ENCODE results near the gene SLC35G1.

SLC35G1 gene

GRCh38 chr10:93856349-93857145 is 37.2 kb upstream of the SLC35G1 start:
- TF ChIP-seq, protein P1, sequence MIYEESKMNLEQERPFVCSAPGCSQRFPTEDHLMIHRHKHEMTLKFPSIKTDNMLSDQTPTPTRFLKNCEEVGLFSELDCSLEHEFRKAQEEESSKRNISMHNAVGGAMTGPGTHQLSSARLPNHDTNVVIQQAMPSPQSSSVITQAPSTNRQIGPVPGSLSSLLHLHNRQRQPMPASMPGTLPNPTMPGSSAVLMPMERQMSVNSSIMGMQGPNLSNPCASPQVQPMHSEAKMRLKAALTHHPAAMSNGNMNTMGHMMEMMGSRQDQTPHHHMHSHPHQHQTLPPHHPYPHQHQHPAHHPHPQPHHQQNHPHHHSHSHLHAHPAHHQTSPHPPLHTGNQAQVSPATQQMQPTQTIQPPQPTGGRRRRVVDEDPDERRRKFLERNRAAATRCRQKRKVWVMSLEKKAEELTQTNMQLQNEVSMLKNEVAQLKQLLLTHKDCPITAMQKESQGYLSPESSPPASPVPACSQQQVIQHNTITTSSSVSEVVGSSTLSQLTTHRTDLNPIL (CRISPR knock-in tag; IDR thresholded peaks at IDR 0.05; ENCODE audit: low read depth) = no peak
- TF ChIP-seq ESRRG (CRISPR knock-in tag; IDR thresholded peaks at IDR 0.05) = no peak
- TF ChIP-seq OSR1 (CRISPR knock-in tag; IDR thresholded peaks at IDR 0.05) = no peak
- no peak for TF ChIP-seq BACH2 (CRISPR knock-in tag; IDR thresholded peaks at IDR 0.05; ENCODE audit: borderline replicate concordance)
- no peak for TF ChIP-seq GLIS3 (CRISPR knock-in tag; IDR thresholded peaks at IDR 0.05)
- TF ChIP-seq ISL1 (CRISPR knock-in tag; IDR thresholded peaks at IDR 0.05) = no peak
- TF ChIP-seq TOX (CRISPR knock-in tag; IDR thresholded peaks at IDR 0.05; ENCODE audit: borderline replicate concordance) = no peak
- TF ChIP-seq ZNF70 (CRISPR knock-in tag; IDR thresholded peaks at IDR 0.05) = no peak
- TF ChIP-seq TCF4 (CRISPR knock-in tag; IDR thresholded peaks at IDR 0.05; ENCODE audit: borderline replicate concordance) = no peak
- ATAC-seq = no peak

GRCh38 chr10:93859049-93859655 is 34.6 kb upstream of the SLC35G1 start:
- ATAC-seq = peak; percentile 68
- TF ChIP-seq RARB (CRISPR knock-in tag; IDR thresholded peaks at IDR 0.05) (no peak), ISL1 (CRISPR knock-in tag; IDR thresholded peaks at IDR 0.05) (no peak), PPARA (CRISPR knock-in tag; IDR thresholded peaks at IDR 0.05; ENCODE audit: borderline replicate concordance) (no peak), CSRNP3 (CRISPR knock-in tag; IDR thresholded peaks at IDR 0.05) (no peak), TOX (CRISPR knock-in tag; IDR thresholded peaks at IDR 0.05; ENCODE audit: borderline replicate concordance) (no peak), ZNF565 (CRISPR knock-in tag; conservative IDR thresholded peaks at IDR 0.05; ENCODE audit: low read depth) (no peak), ZFP3 (CRISPR knock-in tag; IDR thresholded peaks at IDR 0.05) (no peak), ESRRG (CRISPR knock-in tag; IDR thresholded peaks at IDR 0.05) (no peak), TCF4 (CRISPR knock-in tag; IDR thresholded peaks at IDR 0.05; ENCODE audit: borderline replicate concordance) (no peak)
- TF ChIP-seq, protein P2, sequence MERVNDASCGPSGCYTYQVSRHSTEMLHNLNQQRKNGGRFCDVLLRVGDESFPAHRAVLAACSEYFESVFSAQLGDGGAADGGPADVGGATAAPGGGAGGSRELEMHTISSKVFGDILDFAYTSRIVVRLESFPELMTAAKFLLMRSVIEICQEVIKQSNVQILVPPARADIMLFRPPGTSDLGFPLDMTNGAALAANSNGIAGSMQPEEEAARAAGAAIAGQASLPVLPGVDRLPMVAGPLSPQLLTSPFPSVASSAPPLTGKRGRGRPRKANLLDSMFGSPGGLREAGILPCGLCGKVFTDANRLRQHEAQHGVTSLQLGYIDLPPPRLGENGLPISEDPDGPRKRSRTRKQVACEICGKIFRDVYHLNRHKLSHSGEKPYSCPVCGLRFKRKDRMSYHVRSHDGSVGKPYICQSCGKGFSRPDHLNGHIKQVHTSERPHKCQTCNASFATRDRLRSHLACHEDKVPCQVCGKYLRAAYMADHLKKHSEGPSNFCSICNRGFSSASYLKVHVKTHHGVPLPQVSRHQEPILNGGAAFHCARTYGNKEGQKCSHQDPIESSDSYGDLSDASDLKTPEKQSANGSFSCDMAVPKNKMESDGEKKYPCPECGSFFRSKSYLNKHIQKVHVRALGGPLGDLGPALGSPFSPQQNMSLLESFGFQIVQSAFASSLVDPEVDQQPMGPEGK (CRISPR knock-in tag; IDR thresholded peaks at IDR 0.05; ENCODE audit: borderline replicate concordance) = no peak

DNA sequence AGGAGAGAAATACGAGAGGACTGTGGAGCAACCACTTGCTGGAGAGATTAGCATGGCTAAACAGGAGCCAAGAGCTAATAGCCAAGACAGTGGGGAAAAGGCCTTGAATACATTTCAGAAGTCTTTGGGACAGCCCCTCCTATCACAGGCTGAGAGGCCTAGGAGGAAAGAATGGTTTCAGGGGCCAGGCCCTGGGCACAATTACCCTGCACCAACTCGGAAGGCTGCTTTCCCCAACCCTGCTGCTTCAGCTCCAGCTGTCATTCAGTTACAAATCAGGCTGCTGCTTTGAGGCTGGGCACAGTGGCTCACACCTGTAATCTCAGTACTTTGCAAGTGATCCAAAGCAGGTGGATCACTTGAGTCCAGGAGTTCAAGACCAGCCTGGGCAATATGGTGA is 32.0 kb upstream of the SLC35G1 start:
- ATAC-seq = no peak
- TF ChIP-seq ESRRG (CRISPR knock-in tag; IDR thresholded peaks at IDR 0.05) (no peak), GLIS3 (CRISPR knock-in tag; IDR thresholded peaks at IDR 0.05) (no peak), SNAI2 (CRISPR knock-in tag; IDR thresholded peaks at IDR 0.05) (no peak), ZFP30 (CRISPR knock-in tag; IDR thresholded peaks at IDR 0.05) (no peak), TSHZ2 (CRISPR knock-in tag; IDR thresholded peaks at IDR 0.05) (no peak), ARNTL (CRISPR knock-in tag; IDR thresholded peaks at IDR 0.05; ENCODE audit: borderline replicate concordance, low read depth) (no peak), CSRNP3 (CRISPR knock-in tag; IDR thresholded peaks at IDR 0.05) (no peak), POU6F1 (CRISPR knock-in tag; IDR thresholded peaks at IDR 0.05; ENCODE audit: borderline replicate concordance, low read depth) (no peak), ISL1 (CRISPR knock-in tag; IDR thresholded peaks at IDR 0.05) (no peak), TCF4 (CRISPR knock-in tag; IDR thresholded peaks at IDR 0.05; ENCODE audit: borderline replicate concordance) (no peak), ZFP3 (CRISPR knock-in tag; IDR thresholded peaks at IDR 0.05) (no peak), ZNF8 (CRISPR knock-in tag; IDR thresholded peaks at IDR 0.05) (no peak), BACH2 (CRISPR knock-in tag; IDR thresholded peaks at IDR 0.05; ENCODE audit: borderline replicate concordance) (no peak)
- TF ChIP-seq, protein P1 (CRISPR knock-in tag; IDR thresholded peaks at IDR 0.05; ENCODE audit: low read depth) = no peak
- TF ChIP-seq, protein P2 (CRISPR knock-in tag; IDR thresholded peaks at IDR 0.05; ENCODE audit: borderline replicate concordance) = no peak
